ENCODE results near the gene MRAP. TPM values are rescaled to one million over a fixed set of nuclear protein-coding genes. Genes with fewer than 3 reads are reported as not detected.

Gene MRAP
- total and polyA plus RNA-seq, 2 donors (not counting 1 experiment from before 2014, with no cell fraction given), result not detected

- H3K9me3 Mint-ChIP-seq (ENCODE audit: insufficient read depth), result no peaks in the 10 kb centered on the region
Observed at GRCh38 chr21:32315511-32316281, 17.0 kb downstream of the MRAP start.

More at GRCh38 chr21:32315511-32316281, 17.0 kb downstream of the MRAP start:
- ChIA-PET POLR2A (no interaction called here), CTCF (no interaction called here)
- Histone ChIP-seq H2AFZ (ENCODE audit: insufficient read depth, low read depth, low read length, poor library complexity, severe bottlenecking) (no peak overlapping the region), H3K9me3 (ENCODE audit: control extremely low read depth in 1 of 3, control insufficient read depth in 2 of 3, insufficient read depth in 1 of 3, low read length in 2 of 3) (peaks cover 0 to 4% (median 0%) of the 10 kb centered on the region in 3 donors), H3K79me2 (ENCODE audit: control insufficient read depth, insufficient read depth, low read length) (no peaks in the 10 kb centered on the region), H3K36me3 (replicated peaks in 1 of 2; ENCODE audit: control extremely low read depth in 1 of 2, control insufficient read depth in 1 of 2, extremely low read depth in 1 of 2, insufficient read depth in 2 of 2, low read length in 1 of 2) (peaks cover 0 to 77% of the 10 kb centered on the region in 2 experiments), H4K20me1 (ENCODE audit: control insufficient read depth, insufficient read depth, low read length, poor library complexity, severe bottlenecking) (no peaks in the 10 kb centered on the region), H3K27me3 (replicated peaks in 1 of 4; ENCODE audit: control extremely low read depth in 1 of 4, control insufficient read depth in 3 of 4, insufficient read depth in 4 of 4, low read length in 3 of 4) (no peaks in the 10 kb centered on the region), H3K4me3 (ENCODE audit: control extremely low read depth in 1 of 5, extremely low read depth in 1 of 5, insufficient read depth in 1 of 5, low read depth in 2 of 5, low read length in 4 of 5) (no peak overlapping the region), H3K4me1 (ENCODE audit: control insufficient read depth in 2 of 2, insufficient read depth in 2 of 2, low read length in 2 of 2) (no peaks in the 10 kb centered on the region), H3K9ac (ENCODE audit: low read length) (no peak overlapping the region), H3K4me2 (replicated peaks; ENCODE audit: low read depth, low read length, poor library complexity, severe bottlenecking) (no peak overlapping the region), H3K27ac (ENCODE audit: low read length in 2 of 2) (no peak overlapping the region)
- Mint-ChIP-seq H3K4me1 (no peaks in the 10 kb centered on the region), H3K4me3 (no peak overlapping the region), H3K27ac (no peak overlapping the region), H3K27me3 (no peaks in the 10 kb centered on the region)
- TF ChIP-seq, protein P1, sequence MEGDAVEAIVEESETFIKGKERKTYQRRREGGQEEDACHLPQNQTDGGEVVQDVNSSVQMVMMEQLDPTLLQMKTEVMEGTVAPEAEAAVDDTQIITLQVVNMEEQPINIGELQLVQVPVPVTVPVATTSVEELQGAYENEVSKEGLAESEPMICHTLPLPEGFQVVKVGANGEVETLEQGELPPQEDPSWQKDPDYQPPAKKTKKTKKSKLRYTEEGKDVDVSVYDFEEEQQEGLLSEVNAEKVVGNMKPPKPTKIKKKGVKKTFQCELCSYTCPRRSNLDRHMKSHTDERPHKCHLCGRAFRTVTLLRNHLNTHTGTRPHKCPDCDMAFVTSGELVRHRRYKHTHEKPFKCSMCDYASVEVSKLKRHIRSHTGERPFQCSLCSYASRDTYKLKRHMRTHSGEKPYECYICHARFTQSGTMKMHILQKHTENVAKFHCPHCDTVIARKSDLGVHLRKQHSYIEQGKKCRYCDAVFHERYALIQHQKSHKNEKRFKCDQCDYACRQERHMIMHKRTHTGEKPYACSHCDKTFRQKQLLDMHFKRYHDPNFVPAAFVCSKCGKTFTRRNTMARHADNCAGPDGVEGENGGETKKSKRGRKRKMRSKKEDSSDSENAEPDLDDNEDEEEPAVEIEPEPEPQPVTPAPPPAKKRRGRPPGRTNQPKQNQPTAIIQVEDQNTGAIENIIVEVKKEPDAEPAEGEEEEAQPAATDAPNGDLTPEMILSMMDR (IDR thresholded peaks at IDR 0.05), result no peak
- no peak for TF ChIP-seq EZH2 (IDR thresholded peaks at IDR 0.05; ENCODE audit: borderline replicate concordance, insufficient read depth, low read depth, low read length, poor library complexity, severe bottlenecking)
- ATAC-seq (ENCODE audit: low read depth), result no peak
- intact Hi-C loops (cut with micrococcal nuclease), result no loop called here
- 98% methylated on average over 14 of the region's 14 CpGs for WGBS (ENCODE audit: insufficient coverage)
- DNase-seq, result no peak

All from B cell (primary cell).